ENCODE results near the gene LRP1. TPM values are rescaled to one million over a fixed set of nuclear protein-coding genes. Genes with fewer than 3 reads are reported as not detected.

Gene LRP1
- total and polyA plus RNA-seq, 2 of the 13 experiments (the other 11 are each of a cell fraction or from before 2014, with no cell fraction given) = 14.7 to 30.8 TPM

DNA sequence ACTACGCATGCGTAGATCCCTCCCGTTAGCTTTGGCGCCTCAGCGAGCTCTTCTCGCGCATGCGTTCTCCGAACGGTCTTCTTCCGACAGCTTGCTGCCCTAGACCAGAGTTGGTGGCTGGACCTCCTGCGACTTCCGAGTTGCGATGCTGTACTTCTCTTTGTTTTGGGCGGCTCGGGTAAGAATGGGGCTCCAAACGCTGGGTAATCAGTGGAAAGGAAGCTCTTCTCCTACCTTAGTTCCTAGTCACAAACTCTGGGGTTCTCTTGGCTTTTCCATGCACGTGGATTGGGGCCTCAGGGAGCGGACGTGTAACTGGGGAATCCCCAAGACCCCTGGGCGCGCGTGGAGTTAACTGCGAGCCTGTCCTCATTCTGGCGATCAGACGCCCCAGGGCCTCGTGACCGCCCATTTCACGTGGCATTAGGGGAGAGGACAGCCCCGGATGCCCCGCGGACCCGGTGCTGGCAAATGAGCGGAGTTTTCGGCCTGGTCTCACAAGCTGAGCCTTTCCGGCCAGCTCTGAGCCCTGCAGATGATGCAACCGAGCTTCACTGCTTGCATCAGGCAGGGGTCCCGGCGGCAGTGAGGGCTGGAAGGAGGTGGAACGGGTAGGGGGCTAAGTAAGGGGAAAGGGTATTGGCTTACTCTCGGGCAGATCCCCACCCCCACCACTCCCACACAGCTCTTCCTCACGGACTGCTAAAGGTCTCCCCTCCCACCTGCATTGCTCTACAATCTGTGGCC, 101.5 kb downstream of the LRP1 start, which contains the start of gene SHMT2 (continued):
- TF ChIP-seq, protein P1, sequence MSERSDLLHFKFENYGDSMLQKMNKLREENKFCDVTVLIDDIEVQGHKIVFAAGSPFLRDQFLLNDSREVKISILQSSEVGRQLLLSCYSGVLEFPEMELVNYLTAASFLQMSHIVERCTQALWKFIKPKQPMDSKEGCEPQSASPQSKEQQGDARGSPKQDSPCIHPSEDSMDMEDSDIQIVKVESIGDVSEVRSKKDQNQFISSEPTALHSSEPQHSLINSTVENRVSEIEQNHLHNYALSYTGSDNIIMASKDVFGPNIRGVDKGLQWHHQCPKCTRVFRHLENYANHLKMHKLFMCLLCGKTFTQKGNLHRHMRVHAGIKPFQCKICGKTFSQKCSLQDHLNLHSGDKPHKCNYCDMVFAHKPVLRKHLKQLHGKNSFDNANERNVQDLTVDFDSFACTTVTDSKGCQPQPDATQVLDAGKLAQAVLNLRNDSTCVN (CRISPR knock-in tag; IDR thresholded peaks at IDR 0.05; ENCODE audit: borderline replicate concordance) = no peak
- no peak for TF ChIP-seq ZNF775 (CRISPR knock-in tag; IDR thresholded peaks at IDR 0.05; ENCODE audit: borderline replicate concordance)
- no peak for TF ChIP-seq ZNF138 (CRISPR knock-in tag; IDR thresholded peaks at IDR 0.05; ENCODE audit: low read depth)
- TF ChIP-seq MAF1 (CRISPR knock-in tag; IDR thresholded peaks at IDR 0.05; ENCODE audit: borderline replicate concordance) = no peak
- no peak for TF ChIP-seq JUND (CRISPR knock-in tag; IDR thresholded peaks at IDR 0.05)
- no peak for TF ChIP-seq CHD4 (IDR thresholded peaks at IDR 0.05; ENCODE audit: borderline replicate concordance, low read length)
- peak; percentile 54; the same call in 1 of the 2 replicates for TF ChIP-seq ZFP37 (CRISPR knock-in tag; IDR thresholded peaks at IDR 0.05; ENCODE audit: borderline replicate concordance)
- no peak for TF ChIP-seq ATM (IDR thresholded peaks at IDR 0.05; ENCODE audit: borderline replicate concordance)
- TF ChIP-seq ZNF44 (CRISPR knock-in tag; IDR thresholded peaks at IDR 0.05) = no peak
- TF ChIP-seq KAT2B (IDR thresholded peaks at IDR 0.05; ENCODE audit: borderline replicate concordance, low read depth, low read length) = no peak
- 0 out of 2 replicates have a peak, but pooled peaks have one; percentile 16 for TF ChIP-seq SMAD1 (CRISPR knock-in tag; IDR thresholded peaks at IDR 0.05; ENCODE audit: borderline replicate concordance, low read depth)
- no peak for TF ChIP-seq ZNF234 (CRISPR knock-in tag; conservative IDR thresholded peaks at IDR 0.05)
- TF ChIP-seq, protein P2, sequence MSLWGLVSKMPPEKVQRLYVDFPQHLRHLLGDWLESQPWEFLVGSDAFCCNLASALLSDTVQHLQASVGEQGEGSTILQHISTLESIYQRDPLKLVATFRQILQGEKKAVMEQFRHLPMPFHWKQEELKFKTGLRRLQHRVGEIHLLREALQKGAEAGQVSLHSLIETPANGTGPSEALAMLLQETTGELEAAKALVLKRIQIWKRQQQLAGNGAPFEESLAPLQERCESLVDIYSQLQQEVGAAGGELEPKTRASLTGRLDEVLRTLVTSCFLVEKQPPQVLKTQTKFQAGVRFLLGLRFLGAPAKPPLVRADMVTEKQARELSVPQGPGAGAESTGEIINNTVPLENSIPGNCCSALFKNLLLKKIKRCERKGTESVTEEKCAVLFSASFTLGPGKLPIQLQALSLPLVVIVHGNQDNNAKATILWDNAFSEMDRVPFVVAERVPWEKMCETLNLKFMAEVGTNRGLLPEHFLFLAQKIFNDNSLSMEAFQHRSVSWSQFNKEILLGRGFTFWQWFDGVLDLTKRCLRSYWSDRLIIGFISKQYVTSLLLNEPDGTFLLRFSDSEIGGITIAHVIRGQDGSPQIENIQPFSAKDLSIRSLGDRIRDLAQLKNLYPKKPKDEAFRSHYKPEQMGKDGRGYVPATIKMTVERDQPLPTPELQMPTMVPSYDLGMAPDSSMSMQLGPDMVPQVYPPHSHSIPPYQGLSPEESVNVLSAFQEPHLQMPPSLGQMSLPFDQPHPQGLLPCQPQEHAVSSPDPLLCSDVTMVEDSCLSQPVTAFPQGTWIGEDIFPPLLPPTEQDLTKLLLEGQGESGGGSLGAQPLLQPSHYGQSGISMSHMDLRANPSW (CRISPR knock-in tag; IDR thresholded peaks at IDR 0.05; ENCODE audit: borderline replicate concordance) = peak; percentile 56; the same call in 1 of the 2 replicates
- TF ChIP-seq, protein P3, sequence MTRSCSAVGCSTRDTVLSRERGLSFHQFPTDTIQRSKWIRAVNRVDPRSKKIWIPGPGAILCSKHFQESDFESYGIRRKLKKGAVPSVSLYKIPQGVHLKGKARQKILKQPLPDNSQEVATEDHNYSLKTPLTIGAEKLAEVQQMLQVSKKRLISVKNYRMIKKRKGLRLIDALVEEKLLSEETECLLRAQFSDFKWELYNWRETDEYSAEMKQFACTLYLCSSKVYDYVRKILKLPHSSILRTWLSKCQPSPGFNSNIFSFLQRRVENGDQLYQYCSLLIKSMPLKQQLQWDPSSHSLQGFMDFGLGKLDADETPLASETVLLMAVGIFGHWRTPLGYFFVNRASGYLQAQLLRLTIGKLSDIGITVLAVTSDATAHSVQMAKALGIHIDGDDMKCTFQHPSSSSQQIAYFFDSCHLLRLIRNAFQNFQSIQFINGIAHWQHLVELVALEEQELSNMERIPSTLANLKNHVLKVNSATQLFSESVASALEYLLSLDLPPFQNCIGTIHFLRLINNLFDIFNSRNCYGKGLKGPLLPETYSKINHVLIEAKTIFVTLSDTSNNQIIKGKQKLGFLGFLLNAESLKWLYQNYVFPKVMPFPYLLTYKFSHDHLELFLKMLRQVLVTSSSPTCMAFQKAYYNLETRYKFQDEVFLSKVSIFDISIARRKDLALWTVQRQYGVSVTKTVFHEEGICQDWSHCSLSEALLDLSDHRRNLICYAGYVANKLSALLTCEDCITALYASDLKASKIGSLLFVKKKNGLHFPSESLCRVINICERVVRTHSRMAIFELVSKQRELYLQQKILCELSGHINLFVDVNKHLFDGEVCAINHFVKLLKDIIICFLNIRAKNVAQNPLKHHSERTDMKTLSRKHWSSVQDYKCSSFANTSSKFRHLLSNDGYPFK (CRISPR knock-in tag; IDR thresholded peaks at IDR 0.05; ENCODE audit: borderline replicate concordance) = peak; percentile 74; the same call in 1 of the 2 replicates
- TF ChIP-seq, protein P4, sequence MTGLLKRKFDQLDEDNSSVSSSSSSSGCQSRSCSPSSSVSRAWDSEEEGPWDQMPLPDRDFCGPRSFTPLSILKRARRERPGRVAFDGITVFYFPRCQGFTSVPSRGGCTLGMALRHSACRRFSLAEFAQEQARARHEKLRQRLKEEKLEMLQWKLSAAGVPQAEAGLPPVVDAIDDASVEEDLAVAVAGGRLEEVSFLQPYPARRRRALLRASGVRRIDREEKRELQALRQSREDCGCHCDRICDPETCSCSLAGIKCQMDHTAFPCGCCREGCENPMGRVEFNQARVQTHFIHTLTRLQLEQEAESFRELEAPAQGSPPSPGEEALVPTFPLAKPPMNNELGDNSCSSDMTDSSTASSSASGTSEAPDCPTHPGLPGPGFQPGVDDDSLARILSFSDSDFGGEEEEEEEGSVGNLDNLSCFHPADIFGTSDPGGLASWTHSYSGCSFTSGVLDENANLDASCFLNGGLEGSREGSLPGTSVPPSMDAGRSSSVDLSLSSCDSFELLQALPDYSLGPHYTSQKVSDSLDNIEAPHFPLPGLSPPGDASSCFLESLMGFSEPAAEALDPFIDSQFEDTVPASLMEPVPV (CRISPR knock-in tag; IDR thresholded peaks at IDR 0.05) = no peak
- TF ChIP-seq, protein P5, sequence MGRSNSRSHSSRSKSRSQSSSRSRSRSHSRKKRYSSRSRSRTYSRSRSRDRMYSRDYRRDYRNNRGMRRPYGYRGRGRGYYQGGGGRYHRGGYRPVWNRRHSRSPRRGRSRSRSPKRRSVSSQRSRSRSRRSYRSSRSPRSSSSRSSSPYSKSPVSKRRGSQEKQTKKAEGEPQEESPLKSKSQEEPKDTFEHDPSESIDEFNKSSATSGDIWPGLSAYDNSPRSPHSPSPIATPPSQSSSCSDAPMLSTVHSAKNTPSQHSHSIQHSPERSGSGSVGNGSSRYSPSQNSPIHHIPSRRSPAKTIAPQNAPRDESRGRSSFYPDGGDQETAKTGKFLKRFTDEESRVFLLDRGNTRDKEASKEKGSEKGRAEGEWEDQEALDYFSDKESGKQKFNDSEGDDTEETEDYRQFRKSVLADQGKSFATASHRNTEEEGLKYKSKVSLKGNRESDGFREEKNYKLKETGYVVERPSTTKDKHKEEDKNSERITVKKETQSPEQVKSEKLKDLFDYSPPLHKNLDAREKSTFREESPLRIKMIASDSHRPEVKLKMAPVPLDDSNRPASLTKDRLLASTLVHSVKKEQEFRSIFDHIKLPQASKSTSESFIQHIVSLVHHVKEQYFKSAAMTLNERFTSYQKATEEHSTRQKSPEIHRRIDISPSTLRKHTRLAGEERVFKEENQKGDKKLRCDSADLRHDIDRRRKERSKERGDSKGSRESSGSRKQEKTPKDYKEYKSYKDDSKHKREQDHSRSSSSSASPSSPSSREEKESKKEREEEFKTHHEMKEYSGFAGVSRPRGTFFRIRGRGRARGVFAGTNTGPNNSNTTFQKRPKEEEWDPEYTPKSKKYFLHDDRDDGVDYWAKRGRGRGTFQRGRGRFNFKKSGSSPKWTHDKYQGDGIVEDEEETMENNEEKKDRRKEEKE (IDR thresholded peaks at IDR 0.05) = no peak
- no peak for TF ChIP-seq EHMT2 (IDR thresholded peaks at IDR 0.05; ENCODE audit: borderline replicate concordance, low read depth, low read length)

All from HepG2 (cell line).